Stimulated activated naive CD8-positive, alpha-beta T cell treated with anti-CD3 and anti-CD28 coated beads, Interleukin-15, Interleukin-2, amounts not matched to agents 100 U/mL and 50 U/mL, for 24 hours (primary cell): ENCODE measurements around the gene ELOVL6.
"Not testable (repeated sequence)": the region's sequence is repeated elsewhere in the genome, so short reads cannot be mapped to it uniquely, and the experiment has no call there.

ENCODE experiments used
- ATAC-seq: fragments of 150-1000 bp; cut with Tn5 transposase; one replicate; pipeline ENCODE4 v1.10.0; 2021
- DNase-seq: peaks from one replicate; pipeline ENCODE4 v3.0.0; 2021

ELOVL6 gene

GRCh38 chr4:110160618-110161017 is 37.8 kb downstream of the ELOVL6 start:
- no peak for DNase-seq
- ATAC-seq: no peak

- DNase-seq (no peak), ATAC-seq (no peak)
Observed at GRCh38 chr4:110159541-110159940, 38.9 kb downstream of the ELOVL6 start.

GRCh38 chr4:110157580-110157979 is 40.8 kb downstream of the ELOVL6 start:
- DNase-seq (no peak), ATAC-seq (no peak)

- not testable (repeated sequence) for DNase-seq, ATAC-seq
Observed at GRCh38 chr4:110157166-110157565, 41.2 kb downstream of the ELOVL6 start.

- DNase-seq (no peak), ATAC-seq (no peak)
Observed at GRCh38 chr4:110156442-110156841, 42.0 kb downstream of the ELOVL6 start.

- DNase-seq: no peak
Observed at GRCh38 chr4:110155654-110156053, 42.8 kb downstream of the ELOVL6 start.

GRCh38 chr4:110154582-110154981 is 43.8 kb downstream of the ELOVL6 start:
- no peak for DNase-seq
- ATAC-seq: no peak

More at GRCh38 chr4:110155654-110156053, 42.8 kb downstream of the ELOVL6 start:
- no peak for ATAC-seq

- ATAC-seq (no peak), DNase-seq (no peak)
Observed at GRCh38 chr4:110152386-110152785, 46.0 kb downstream of the ELOVL6 start.

- ATAC-seq (no peak), DNase-seq (no peak)
Observed at GRCh38 chr4:110149089-110149488, 49.3 kb downstream of the ELOVL6 start.

GRCh38 chr4:110142461-110142860 is 56.0 kb downstream of the ELOVL6 start:
- DNase-seq: no peak
- no peak for ATAC-seq

- ATAC-seq: no peak
- no peak for DNase-seq
Observed at GRCh38 chr4:110139815-110140214, 58.6 kb downstream of the ELOVL6 start.

GRCh38 chr4:110139111-110139510 is 59.3 kb downstream of the ELOVL6 start:
- ATAC-seq (no peak), DNase-seq (no peak)

GRCh38 chr4:110138551-110138950 is 59.9 kb downstream of the ELOVL6 start:
- DNase-seq: no peak
- no peak for ATAC-seq

GRCh38 chr4:110137829-110138228 is 60.6 kb downstream of the ELOVL6 start:
- ATAC-seq (no peak), DNase-seq (no peak)

- DNase-seq (no peak), ATAC-seq (no peak)
Observed at GRCh38 chr4:110135523-110135922, 62.9 kb downstream of the ELOVL6 start.

GRCh38 chr4:110135076-110135475 is 63.3 kb downstream of the ELOVL6 start:
- no peak for DNase-seq
- no peak for ATAC-seq

GRCh38 chr4:110134269-110134869 is 64.0 kb downstream of the ELOVL6 start:
- no peak for DNase-seq

GRCh38 chr4:110132816-110133719 is 65.3 kb downstream of the ELOVL6 start:
- no peak for ATAC-seq
- no peak for DNase-seq

More at GRCh38 chr4:110134269-110134869, 64.0 kb downstream of the ELOVL6 start:
- ATAC-seq: no peak

GRCh38 chr4:110131916-110132315 is 66.5 kb downstream of the ELOVL6 start:
- no peak for ATAC-seq
- no peak for DNase-seq

- DNase-seq (no peak), ATAC-seq (no peak)
Observed at GRCh38 chr4:110130576-110131358, 67.6 kb downstream of the ELOVL6 start.

- ATAC-seq (no peak), DNase-seq (no peak)
Observed at GRCh38 chr4:110129544-110129943, 68.9 kb downstream of the ELOVL6 start.

- peak; percentile 55 for ATAC-seq
- no peak for DNase-seq
Observed at GRCh38 chr4:110128472-110128919, 69.9 kb downstream of the ELOVL6 start.

GRCh38 chr4:110128029-110128428 is 70.4 kb downstream of the ELOVL6 start:
- DNase-seq (no peak), ATAC-seq (no peak)
